Measurements from ENCODE around the gene PCDHGA5.
A peak's percentile ranks its signal among the peaks of the same experiment; 100 is the strongest.

The PCDHGA5 gene

DNA sequence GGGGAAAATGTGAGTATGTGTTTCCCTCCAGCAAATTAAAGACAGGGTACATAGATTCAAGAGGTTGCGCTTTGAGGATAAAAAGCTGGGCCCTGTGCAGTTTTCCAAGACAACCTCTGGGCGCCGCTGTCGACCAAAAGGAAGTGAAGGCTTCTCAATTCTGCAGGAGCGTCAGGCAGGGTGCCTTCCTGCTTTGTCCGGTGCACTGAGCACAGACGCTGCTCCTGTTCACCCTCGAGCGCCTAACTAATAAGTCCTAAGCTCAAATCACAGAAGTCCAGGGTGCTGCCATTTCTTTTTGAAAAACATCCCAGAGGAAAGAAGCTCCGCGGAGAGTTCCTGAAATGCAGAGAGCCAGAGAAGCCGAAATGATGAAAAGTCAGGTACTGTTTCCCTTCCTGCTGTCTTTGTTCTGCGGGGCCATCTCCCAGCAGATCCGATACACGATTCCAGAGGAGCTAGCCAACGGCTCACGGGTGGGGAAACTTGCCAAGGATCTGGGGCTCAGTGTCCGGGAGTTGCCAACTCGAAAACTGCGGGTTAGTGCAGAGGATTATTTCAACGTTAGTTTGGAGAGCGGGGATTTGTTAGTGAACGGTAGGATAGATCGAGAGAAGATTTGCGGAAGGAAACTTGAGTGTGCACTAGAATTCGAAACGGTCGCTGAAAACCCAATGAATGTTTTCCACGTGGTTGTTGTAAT is 13.9 kb upstream of the PCDHGA5 start, which contains the start of gene PCDHGB1:
Gene PCDHGB1 (plus strand): TSS at position 183 of the 703 bp plus-strand sequence. CDS start 162 bp downstream, at position 345.
- Histone ChIP-seq H3K27ac (no peak within 1 kb of the TSS), H2AFZ (ENCODE audit: low read depth) (no peak within 1 kb of the TSS), H4K20me1 (ENCODE audit: insufficient read depth) (no peaks in the 10 kb centered on the region), H3K27me3 (ENCODE audit: insufficient read depth, low read depth) (no peaks in the 10 kb centered on the region), H3K79me2 (ENCODE audit: insufficient read depth, low read depth) (no peaks in the 10 kb centered on the region), H3K36me3 (ENCODE audit: insufficient read depth) (no peaks in the 10 kb centered on the region), H3K4me2 (no peak within 1 kb of the TSS), H3K4me3 (IDR thresholded peaks at IDR 0.05; ENCODE audit: insufficient read depth, low read depth, low read length) (no peak within 1 kb of the TSS), H3K9ac (no peak within 1 kb of the TSS), H3K4me1 (ENCODE audit: low read depth, poor library complexity, severe bottlenecking) (no peaks in the 10 kb centered on the region)
- TF ChIP-seq, protein P1, sequence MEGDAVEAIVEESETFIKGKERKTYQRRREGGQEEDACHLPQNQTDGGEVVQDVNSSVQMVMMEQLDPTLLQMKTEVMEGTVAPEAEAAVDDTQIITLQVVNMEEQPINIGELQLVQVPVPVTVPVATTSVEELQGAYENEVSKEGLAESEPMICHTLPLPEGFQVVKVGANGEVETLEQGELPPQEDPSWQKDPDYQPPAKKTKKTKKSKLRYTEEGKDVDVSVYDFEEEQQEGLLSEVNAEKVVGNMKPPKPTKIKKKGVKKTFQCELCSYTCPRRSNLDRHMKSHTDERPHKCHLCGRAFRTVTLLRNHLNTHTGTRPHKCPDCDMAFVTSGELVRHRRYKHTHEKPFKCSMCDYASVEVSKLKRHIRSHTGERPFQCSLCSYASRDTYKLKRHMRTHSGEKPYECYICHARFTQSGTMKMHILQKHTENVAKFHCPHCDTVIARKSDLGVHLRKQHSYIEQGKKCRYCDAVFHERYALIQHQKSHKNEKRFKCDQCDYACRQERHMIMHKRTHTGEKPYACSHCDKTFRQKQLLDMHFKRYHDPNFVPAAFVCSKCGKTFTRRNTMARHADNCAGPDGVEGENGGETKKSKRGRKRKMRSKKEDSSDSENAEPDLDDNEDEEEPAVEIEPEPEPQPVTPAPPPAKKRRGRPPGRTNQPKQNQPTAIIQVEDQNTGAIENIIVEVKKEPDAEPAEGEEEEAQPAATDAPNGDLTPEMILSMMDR (conservative IDR thresholded peaks at IDR 0.05; ENCODE audit: low read depth, low read length) = no peak

DNA sequence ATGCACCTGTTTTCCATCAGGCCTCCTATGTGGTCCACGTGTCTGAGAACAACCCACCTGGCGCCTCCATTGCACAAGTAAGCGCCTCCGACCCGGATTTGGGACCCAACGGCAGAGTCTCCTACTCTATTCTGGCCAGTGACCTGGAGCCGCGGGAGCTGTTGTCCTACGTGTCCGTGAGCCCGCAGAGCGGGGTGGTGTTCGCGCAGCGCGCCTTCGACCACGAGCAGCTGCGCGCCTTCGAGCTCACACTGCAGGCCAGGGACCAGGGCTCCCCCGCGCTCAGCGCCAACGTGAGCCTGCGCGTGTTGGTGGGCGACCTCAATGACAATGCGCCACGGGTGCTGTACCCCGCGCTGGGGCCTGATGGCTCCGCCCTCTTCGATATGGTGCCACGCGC is 12.4 kb upstream of the PCDHGA5 start:
- no peaks in the 10 kb centered on the region for H4K20me1 ChIP-seq (ENCODE audit: insufficient read depth)
- H3K4me2 ChIP-seq = no peak overlapping the region
- H3K36me3 ChIP-seq (ENCODE audit: insufficient read depth) = no peaks in the 10 kb centered on the region
- no peak overlapping the region for H3K4me3 ChIP-seq (IDR thresholded peaks at IDR 0.05; ENCODE audit: insufficient read depth, low read depth, low read length)
- H2AFZ ChIP-seq (ENCODE audit: low read depth) = no peak overlapping the region
- no peak overlapping the region for H3K27ac ChIP-seq
- TF ChIP-seq, protein P1 (conservative IDR thresholded peaks at IDR 0.05; ENCODE audit: low read depth, low read length) = no peak
- no peak overlapping the region for H3K9ac ChIP-seq
- no peaks in the 10 kb centered on the region for H3K4me1 ChIP-seq (ENCODE audit: low read depth, poor library complexity, severe bottlenecking)
- no peaks in the 10 kb centered on the region for H3K79me2 ChIP-seq (ENCODE audit: insufficient read depth, low read depth)
- H3K27me3 ChIP-seq (ENCODE audit: insufficient read depth, low read depth) = no peaks in the 10 kb centered on the region

DNA sequence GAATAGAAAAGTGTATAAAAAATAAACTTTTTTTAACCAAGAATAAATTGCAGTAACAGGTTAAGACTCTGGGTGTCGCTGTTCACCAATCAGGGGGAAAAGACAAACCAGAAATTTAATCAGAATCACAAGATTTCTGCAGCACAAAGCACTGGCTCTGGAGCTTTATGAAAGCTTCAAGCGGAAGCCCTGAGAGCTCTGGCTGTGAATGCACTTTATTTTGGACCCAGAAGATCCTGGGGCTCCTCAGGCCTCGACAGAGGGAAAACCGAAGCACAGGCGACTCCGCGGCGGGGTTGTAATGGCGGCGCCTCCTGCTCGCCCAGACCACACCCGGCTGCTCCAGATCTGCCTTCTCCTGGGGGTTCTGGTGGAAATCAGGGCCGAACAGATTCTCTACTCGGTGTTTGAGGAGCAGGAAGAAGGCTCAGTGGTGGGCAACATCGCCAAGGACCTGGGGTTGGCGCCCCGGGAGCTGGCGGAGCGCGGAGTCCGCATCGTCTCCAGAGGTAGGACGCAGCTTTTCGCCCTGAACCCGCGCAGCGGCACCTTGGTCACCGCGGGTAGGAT is 9.0 kb upstream of the PCDHGA5 start, which contains the start of gene PCDHGA4:
Gene PCDHGA4 (plus strand): TSS at position 122 of the 570 bp plus-strand sequence. CDS start 87 bp downstream, at position 209.
- Histone ChIP-seq H4K20me1 (ENCODE audit: insufficient read depth) (no peaks in the 10 kb centered on the region), H3K36me3 (ENCODE audit: insufficient read depth) (no peaks in the 10 kb centered on the region), H3K4me1 (ENCODE audit: low read depth, poor library complexity, severe bottlenecking) (no peaks in the 10 kb centered on the region), H3K4me2 (no peak within 1 kb of the TSS), H3K27me3 (ENCODE audit: insufficient read depth, low read depth) (no peaks in the 10 kb centered on the region), H2AFZ (ENCODE audit: low read depth) (no peak within 1 kb of the TSS), H3K4me3 (IDR thresholded peaks at IDR 0.05; ENCODE audit: insufficient read depth, low read depth, low read length) (no peak within 1 kb of the TSS), H3K27ac (no peak within 1 kb of the TSS), H3K79me2 (ENCODE audit: insufficient read depth, low read depth) (no peaks in the 10 kb centered on the region), H3K9ac (no peak within 1 kb of the TSS)
- TF ChIP-seq, protein P1 (conservative IDR thresholded peaks at IDR 0.05; ENCODE audit: low read depth, low read length) = peak; percentile 66

DNA sequence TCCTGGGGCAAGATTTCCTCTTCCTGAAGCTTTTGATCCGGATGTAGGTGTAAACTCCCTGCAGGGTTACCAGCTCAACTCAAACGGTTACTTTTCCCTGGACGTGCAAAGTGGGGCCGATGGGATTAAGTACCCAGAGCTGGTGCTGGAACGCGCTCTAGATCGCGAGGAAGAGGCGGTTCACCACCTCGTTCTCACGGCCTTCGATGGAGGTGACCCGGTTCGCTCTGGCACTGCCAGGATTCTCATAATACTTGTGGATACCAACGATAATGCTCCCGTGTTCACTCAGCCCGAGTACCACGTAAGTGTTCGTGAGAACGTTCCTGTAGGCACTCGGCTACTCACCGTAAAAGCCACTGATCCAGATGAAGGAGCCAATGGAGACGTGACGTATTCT is 8.3 kb upstream of the PCDHGA5 start:
- no peaks in the 10 kb centered on the region for H3K36me3 ChIP-seq (ENCODE audit: insufficient read depth)

More for the DNA sequence above, 8.3 kb upstream of the PCDHGA5 start:
- no peak overlapping the region for H2AFZ ChIP-seq (ENCODE audit: low read depth)
- H3K27me3 ChIP-seq (ENCODE audit: insufficient read depth, low read depth) = no peaks in the 10 kb centered on the region
- no peak overlapping the region for H3K9ac ChIP-seq
- H3K4me3 ChIP-seq (IDR thresholded peaks at IDR 0.05; ENCODE audit: insufficient read depth, low read depth, low read length) = no peak overlapping the region
- TF ChIP-seq, protein P1 (conservative IDR thresholded peaks at IDR 0.05; ENCODE audit: low read depth, low read length) = no peak
- H4K20me1 ChIP-seq (ENCODE audit: insufficient read depth) = no peaks in the 10 kb centered on the region
- no peaks in the 10 kb centered on the region for H3K4me1 ChIP-seq (ENCODE audit: low read depth, poor library complexity, severe bottlenecking)
- H3K4me2 ChIP-seq = no peak overlapping the region
- H3K27ac ChIP-seq = no peak overlapping the region
- no peaks in the 10 kb centered on the region for H3K79me2 ChIP-seq (ENCODE audit: insufficient read depth, low read depth)

All from KMS-11 (cell line).